DND-41 (cell line): ENCODE measurements around the gene NLRP9.

ENCODE experiments used
- CTCF ChIP-seq: IDR thresholded peaks from 2 replicates; pipeline ENCODE4 v1.5.1; 2012; ENCODE audit warnings: borderline replicate concordance, low read length, moderate library complexity, mild to moderate bottlenecking; ENCODE audit not compliant: poor library complexity, severe bottlenecking; ENCODE audit errors: extremely low read depth
- EZH2 ChIP-seq: IDR thresholded peaks from 3 replicates; pipeline ENCODE4 v1.6.1; 2012; ENCODE audit warnings: borderline replicate concordance, low read depth, mild to moderate bottlenecking, moderate library complexity, low read length, inconsistent platforms; ENCODE audit not compliant: severe bottlenecking

- TF ChIP-seq CTCF (no peak), EZH2 (no peak)
These were observed 71.7 kb downstream of the NLRP9 start for GRCh38 chr19:55666343-55667005.
